CD4-positive, alpha-beta T cell (primary cell): ENCODE data around the gene SDF4. TPM values are rescaled to one million over a fixed set of nuclear protein-coding genes. Genes with fewer than 3 reads are reported as not detected.

ENCODE experiments used
- ATAC-seq: fragments of 200-7000 bp; cut with Tn5 transposase; one replicate; pipeline ENCODE4 v1.10.0; 2022; ENCODE audit warnings: mild to moderate bottlenecking; ENCODE audit not compliant: poor library complexity
- CTCF ChIA-PET: fragments of 350-600 bp; sonication (Branson Sonifier 250); formaldehyde crosslinking; loops from one replicate; lab custom pipeline; 2021; ENCODE audit warnings: antibody characterized with exemption, inconsistent platforms; lab: Charles Lee
- POLR2A ChIA-PET: fragments of 350-600 bp; sonication (Branson Sonifier 250); formaldehyde crosslinking; loops from one replicate; lab custom pipeline; 2021; ENCODE audit warnings: antibody characterized with exemption, inconsistent platforms; lab: Charles Lee
- DNase-seq, 14 experiments: peaks; one replicate each; pipeline ENCODE4 v3.0.0-alpha.2; 2013 to 2020; ENCODE audit warnings: mixed read lengths in 2 of 14
- H3K27ac ChIP-seq, 2 donors: one replicate each; pipeline versions ENCODE4 v1.5.1 to v1.7.0; 2013; ENCODE audit warnings: low read length in 2 of 2, low read depth in 1 of 2, mild to moderate bottlenecking in 1 of 2
- H3K27me3 ChIP-seq, 2 experiments: 1 replicate in 1 of 2; 2 replicates in 1 of 2; pipeline versions ENCODE4 v1.6.1 to v1.7.0; 2013; ENCODE audit warnings: low read length in 2 of 2, control low read depth in 1 of 2, mild to moderate bottlenecking in 1 of 2, moderate library complexity in 1 of 2; ENCODE audit not compliant: insufficient read depth in 2 of 2, control insufficient read depth in 1 of 2
- H3K36me3 ChIP-seq: one replicate; pipeline ENCODE4 v1.6.1; 2013; ENCODE audit warnings: low read length, control low read depth; ENCODE audit not compliant: insufficient read depth
- H3K4me1 ChIP-seq: one replicate; pipeline ENCODE4 v1.6.1; 2013; ENCODE audit warnings: low read length, control low read depth; ENCODE audit not compliant: insufficient read depth
- H3K4me3 ChIP-seq: one replicate; pipeline ENCODE4 v1.5.1; 2013; ENCODE audit warnings: mild to moderate bottlenecking, low read length, moderate library complexity
- H3K9me3 ChIP-seq, 2 experiments: 1 replicate in 1 of 2; 2 replicates in 1 of 2; pipeline versions ENCODE4 v1.6.1 to v1.7.0; 2013; ENCODE audit warnings: low read length in 2 of 2, mild to moderate bottlenecking in 2 of 2, control low read depth in 1 of 2, moderate library complexity in 1 of 2; ENCODE audit not compliant: control insufficient read depth in 1 of 2, insufficient read depth in 1 of 2
- H3K27ac Mint-ChIP-seq: one replicate; pipeline ENCODE4 v1.8.0; 2020; ENCODE audit warnings: mixed read lengths
- H3K27me3 Mint-ChIP-seq: one replicate; pipeline ENCODE4 v1.8.0; 2021; ENCODE audit warnings: mixed read lengths
- H3K36me3 Mint-ChIP-seq: one replicate; pipeline ENCODE4 v1.8.0; 2021; ENCODE audit warnings: low read depth, mixed read lengths
- H3K4me1 Mint-ChIP-seq: one replicate; pipeline ENCODE4 v1.8.0; 2021; ENCODE audit warnings: low read depth, mixed read lengths
- H3K4me3 Mint-ChIP-seq: one replicate; pipeline ENCODE4 v1.8.0; 2020; ENCODE audit warnings: mild to moderate bottlenecking, mixed read lengths
- H3K9me3 Mint-ChIP-seq: one replicate; pipeline ENCODE4 v1.8.0; 2020; ENCODE audit warnings: mixed read lengths
- intact Hi-C, 2 experiments: fragments of 100-400 bp; cut with DNase I in 1 of 2; cut with micrococcal nuclease in 1 of 2; formaldehyde crosslinking; loops; one replicate each; pipeline versions ENCODE4 v1.15.1 to v1.9.0; 2023 to 2025; cut with DNase I, micrococcal nuclease
- total RNA-seq, 174 experiments: library from RNA in 2 of 174; stranded (reverse) in 2 of 174; gene quantifications; one replicate each; pipeline ENCODE4 v1.2.3 and lab custom pipeline; 2021 to 2026
- TF ChIP-seq, protein P1 (sequence below): fragments of 200-600 bp; IDR thresholded peaks from one replicate; pipeline ENCODE4 v1.8.0; 2022; ENCODE audit warnings: antibody characterized with exemption, mild to moderate bottlenecking

The SDF4 gene
- total RNA-seq, 2 experiments from 2014 or later: 66.3 to 71.0 TPM

- peaks cover 26% of the 10 kb centered on the region for H3K4me1 Mint-ChIP-seq
- TF ChIP-seq, protein P1, sequence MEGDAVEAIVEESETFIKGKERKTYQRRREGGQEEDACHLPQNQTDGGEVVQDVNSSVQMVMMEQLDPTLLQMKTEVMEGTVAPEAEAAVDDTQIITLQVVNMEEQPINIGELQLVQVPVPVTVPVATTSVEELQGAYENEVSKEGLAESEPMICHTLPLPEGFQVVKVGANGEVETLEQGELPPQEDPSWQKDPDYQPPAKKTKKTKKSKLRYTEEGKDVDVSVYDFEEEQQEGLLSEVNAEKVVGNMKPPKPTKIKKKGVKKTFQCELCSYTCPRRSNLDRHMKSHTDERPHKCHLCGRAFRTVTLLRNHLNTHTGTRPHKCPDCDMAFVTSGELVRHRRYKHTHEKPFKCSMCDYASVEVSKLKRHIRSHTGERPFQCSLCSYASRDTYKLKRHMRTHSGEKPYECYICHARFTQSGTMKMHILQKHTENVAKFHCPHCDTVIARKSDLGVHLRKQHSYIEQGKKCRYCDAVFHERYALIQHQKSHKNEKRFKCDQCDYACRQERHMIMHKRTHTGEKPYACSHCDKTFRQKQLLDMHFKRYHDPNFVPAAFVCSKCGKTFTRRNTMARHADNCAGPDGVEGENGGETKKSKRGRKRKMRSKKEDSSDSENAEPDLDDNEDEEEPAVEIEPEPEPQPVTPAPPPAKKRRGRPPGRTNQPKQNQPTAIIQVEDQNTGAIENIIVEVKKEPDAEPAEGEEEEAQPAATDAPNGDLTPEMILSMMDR: no peak
- intact Hi-C loops: no loop called here
- DNase-seq: no peak
- no peak for ATAC-seq
- Histone ChIP-seq H3K36me3 (peaks cover 37% of the 10 kb centered on the region), H3K27ac (peak overlapping the region; percentile 43 to 86), H3K9me3 (peaks cover 0 to 3% of the 10 kb centered on the region in 2 experiments), H3K4me1 (peaks cover 92% of the 10 kb centered on the region), H3K27me3 (no peaks in the 10 kb centered on the region), H3K4me3 (no peak overlapping the region)
- H3K9me3 Mint-ChIP-seq: no peaks in the 10 kb centered on the region
- H3K36me3 Mint-ChIP-seq: peaks cover 39% of the 10 kb centered on the region
- H3K27me3 Mint-ChIP-seq: no peaks in the 10 kb centered on the region
- CTCF ChIA-PET: interaction anchor here (1.3 kb wide), 1 partner anchor 94 kb away, joined by 4 read pairs; no protein-coding TSS in a partner anchor
- peak overlapping the region; percentile 96 for H3K27ac Mint-ChIP-seq
- POLR2A ChIA-PET: interaction anchor here (1.0 to 1.2 kb wide), 2 partner anchors 8 to 15 kb away, joined by 3 to 8 read pairs; no protein-coding TSS in a partner anchor
- H3K4me3 Mint-ChIP-seq: peak overlapping the region; percentile 90
Measured at GRCh38 chr1:1215881-1216605, 15.8 kb downstream of the SDF4 start.

DNA sequence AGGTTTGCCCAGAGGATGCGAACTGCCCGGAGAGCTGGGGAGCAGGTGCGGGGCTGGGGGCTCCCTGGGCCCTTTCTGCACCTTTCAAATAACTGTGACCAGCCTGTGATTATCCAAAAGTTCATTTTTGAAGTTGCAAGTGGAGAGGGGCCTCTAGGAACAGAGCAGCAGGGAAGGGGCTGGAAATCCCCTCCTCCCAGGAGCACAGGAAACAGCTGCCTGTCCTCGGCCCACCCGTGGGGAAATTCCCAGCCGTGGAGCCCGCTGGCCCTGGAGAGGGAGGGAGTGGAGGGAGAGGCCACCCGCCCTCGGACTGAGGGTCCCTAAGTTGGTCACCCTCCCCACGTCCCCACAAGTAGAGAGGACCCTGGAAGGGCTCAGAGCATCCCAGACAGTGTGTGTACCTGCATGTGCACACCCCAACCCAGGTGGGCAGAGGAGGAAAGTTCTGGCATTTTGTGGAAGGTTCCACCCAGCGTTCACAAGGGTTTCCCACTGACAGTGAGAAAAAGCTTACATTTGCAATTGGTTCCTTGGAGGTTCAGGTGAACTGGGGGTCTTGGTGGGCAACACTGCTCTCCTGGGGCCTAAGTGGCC is 16.6 kb downstream of the SDF4 start:
- Mint-ChIP-seq H3K27me3 (no peaks in the 10 kb centered on the region), H3K9me3 (no peaks in the 10 kb centered on the region), H3K36me3 (peaks cover 31% of the 10 kb centered on the region), H3K4me1 (peaks cover 26% of the 10 kb centered on the region), H3K27ac (peak overlapping the region; percentile 96), H3K4me3 (peak overlapping the region; percentile 48)
- H3K4me3 ChIP-seq: peak overlapping the region; percentile 3
- DNase-seq (peak in 3 of 14 experiments; percentile 27 to 77 (median 73)), ATAC-seq (no peak)
- TF ChIP-seq, protein P1: no peak
- H3K4me1 ChIP-seq: peaks cover 92% of the 10 kb centered on the region
- POLR2A ChIA-PET: interaction anchor here (1.2 kb wide), 1 partner anchor 16 kb away, joined by 3 read pairs; no protein-coding TSS in a partner anchor
- peaks cover 0 to 3% of the 10 kb centered on the region in 2 experiments for H3K9me3 ChIP-seq
- intact Hi-C loops: no loop called here
- CTCF ChIA-PET: interaction anchor here (1.3 kb wide), 1 partner anchor 93 kb away, joined by 4 read pairs; no protein-coding TSS in a partner anchor
- no peaks in the 10 kb centered on the region for H3K27me3 ChIP-seq
- peak overlapping the region; percentile 21 to 86 for H3K27ac ChIP-seq
- peaks cover 28% of the 10 kb centered on the region for H3K36me3 ChIP-seq

GRCh38 chr1:1213345-1214265 is 18.2 kb downstream of the SDF4 start, which contains the start of gene TNFRSF4:
Gene TNFRSF4 (minus strand): TSS chr1:1214153. CDS start chr1:1214127, 26 bp downstream.
- Histone ChIP-seq H3K4me1 (peaks cover 90% of the 10 kb centered on the region), H3K27me3 (no peaks in the 10 kb centered on the region), H3K36me3 (peaks cover 15% of the 10 kb centered on the region), H3K9me3 (peaks cover 0 to 3% of the 10 kb centered on the region in 2 experiments), H3K27ac (peak within 1 kb of the TSS; percentile 46 to 86), H3K4me3 (peak within 1 kb of the TSS; percentile 68)
- peak in 6 of 14 experiments; percentile 33 to 77 (median 49) for DNase-seq
- POLR2A ChIA-PET: interaction anchor here (0.8 to 1.2 kb wide), 3 partner anchors 40 to 92 kb away, joined by 3 to 5 read pairs (median 3); partner anchors contain the start of gene TTLL10
- CTCF ChIA-PET: no interaction called here
- intact Hi-C loops: no loop called here
- Mint-ChIP-seq H3K27me3 (no peaks in the 10 kb centered on the region), H3K4me1 (peaks cover 29% of the 10 kb centered on the region), H3K9me3 (no peaks in the 10 kb centered on the region), H3K36me3 (peaks cover 18% of the 10 kb centered on the region), H3K27ac (peak within 1 kb of the TSS; percentile 96), H3K4me3 (peak within 1 kb of the TSS; percentile 69)
- ATAC-seq: peak; percentile 31
- TF ChIP-seq, protein P1: no peak
